Stimulated activated CD8-positive, alpha-beta memory T cell treated with anti-CD3 and anti-CD28 coated beads, Interleukin-15, amount 100 ng/mL, for 4 hours (primary cell): Measurements from ENCODE around the gene PKP1.

Experiments
- DNase-seq, 2 donors: peaks; one replicate each; pipeline ENCODE4 v3.0.0-alpha.2; 2020; ENCODE audit warnings: low read depth in 2 of 2

Gene PKP1

GRCh38 chr1:201350884-201351283 is 67.6 kb downstream of the PKP1 start:
- DNase-seq, result no peak

- DNase-seq, result no peak
Measured at GRCh38 chr1:201351617-201352016, 68.3 kb downstream of the PKP1 start.

- DNase-seq, result no peak
Measured at GRCh38 chr1:201353186-201353940, 70.1 kb downstream of the PKP1 start.

- DNase-seq, result no peak
Measured at GRCh38 chr1:201354151-201354900, 71.0 kb downstream of the PKP1 start.

- DNase-seq, result no peak
Measured at GRCh38 chr1:201354901-201355295, 71.6 kb downstream of the PKP1 start.

GRCh38 chr1:201355471-201355870 is 72.2 kb downstream of the PKP1 start:
- no peak for DNase-seq

- no peak for DNase-seq
Measured at GRCh38 chr1:201356236-201356635, 72.9 kb downstream of the PKP1 start.

- no peak for DNase-seq
Measured at GRCh38 chr1:201356701-201357100, 73.4 kb downstream of the PKP1 start.

GRCh38 chr1:201357211-201357610 is 73.9 kb downstream of the PKP1 start:
- DNase-seq, result no peak

GRCh38 chr1:201357636-201358348 is 74.5 kb downstream of the PKP1 start:
- no peak for DNase-seq

- DNase-seq, result no peak
Measured at GRCh38 chr1:201358596-201358995, 75.3 kb downstream of the PKP1 start.

GRCh38 chr1:201359031-201359872 is 75.9 kb downstream of the PKP1 start:
- no peak for DNase-seq

GRCh38 chr1:201359873-201360210 is 76.5 kb downstream of the PKP1 start:
- DNase-seq, result no peak

- DNase-seq, result no peak
Measured at GRCh38 chr1:201360486-201360885, 77.2 kb downstream of the PKP1 start.

- no peak for DNase-seq
Measured at GRCh38 chr1:201360901-201361651, 77.8 kb downstream of the PKP1 start.

GRCh38 chr1:201361652-201362504 is 78.6 kb downstream of the PKP1 start:
- DNase-seq, result no peak

GRCh38 chr1:201362906-201363305 is 79.6 kb downstream of the PKP1 start:
- no peak for DNase-seq

GRCh38 chr1:201363467-201363866 is 80.2 kb downstream of the PKP1 start:
- DNase-seq, result no peak

GRCh38 chr1:201364808-201365105 is 81.5 kb downstream of the PKP1 start:
- no peak for DNase-seq

GRCh38 chr1:201365251-201365650 is 81.9 kb downstream of the PKP1 start:
- DNase-seq, result no peak
